K562 (cell line): ENCODE measurements around the gene C16orf95. TPM values are rescaled to one million over a fixed set of nuclear protein-coding genes. Genes with fewer than 3 reads are reported as not detected.

Experiments used
- ATAC-seq: fragments of 200-7000 bp; cut with Tn5 transposase; 3 replicates; pipeline ENCODE4 v1.9.1; 2020; ENCODE audit warnings: moderate library complexity
- BruUV-seq: library from RNA; stranded (reverse); fragments of 400-500 nt; replicated peaks from 2 replicates; lab custom pipeline; 2021; lab: Mats Ljungman, UMichigan
- CTCF ChIA-PET: fragments of 300-600 bp; formaldehyde crosslinking; extraction: SDS; loops from one replicate; lab custom pipeline; 2021; ENCODE audit warnings: low intra/inter-chr PET ratio; lab: Yijun Ruan, JAX
- POLR2A ChIA-PET: fragments of 300-600, 350-650 bp; sonication (Branson Sonifier 250); formaldehyde crosslinking; extraction: SDS; loops from one replicate; lab custom pipeline; 2021; ENCODE audit warnings: antibody characterized with exemption, inconsistent platforms; lab: Yijun Ruan, JAX
- DNase-seq, 4 experiments: peaks; one replicate each; pipeline versions ENCODE4 v3.0.0 to v3.0.0-alpha.2; 2011 to 2018; ENCODE audit warnings: low spot score in 3 of 4, mixed read lengths in 3 of 4; ENCODE audit errors: extremely low read depth in 1 of 4
- FAIRE-seq: peaks from 2 replicates; lab custom pipeline; 2011; peaks lifted over from hg19 to GRCh38; lab: Jason Lieb, UNC
- H2AFZ ChIP-seq: 2 replicates; pipeline ENCODE4 v1.6.0; 2011; ENCODE audit warnings: low read depth, low read length, control low read depth, inconsistent platforms
- H3K27ac ChIP-seq: fragments of 200-600 bp; 3 replicates; pipeline ENCODE4 v1.8.0; 2011; ENCODE audit warnings: low read depth, mild to moderate bottlenecking, control low read depth, inconsistent platforms, low read length, moderate library complexity, mixed read lengths; ENCODE audit errors: extremely low read depth
- H3K27me3 ChIP-seq, 2 experiments: fragments of 300-600 bp in 1 of 2; 2 replicates in 1 of 2; 3 replicates in 1 of 2; pipeline versions ENCODE4 v1.6.0 to v1.8.0; 2011; ENCODE audit warnings: inconsistent platforms in 2 of 2, low read length in 2 of 2, mild to moderate bottlenecking in 1 of 2, mixed read lengths in 1 of 2, moderate library complexity in 1 of 2; ENCODE audit not compliant: control insufficient read depth in 2 of 2, insufficient read depth in 2 of 2
- H3K36me3 ChIP-seq: fragments of 300-600 bp; 3 replicates; pipeline ENCODE4 v1.8.0; 2011; ENCODE audit warnings: mild to moderate bottlenecking, low read length, inconsistent platforms; ENCODE audit not compliant: control insufficient read depth, insufficient read depth
- H3K4me1 ChIP-seq, 2 experiments: fragments of 200-600 bp in 1 of 2; replicated peaks in 1 of 2; 2 replicates in 1 of 2; 3 replicates in 1 of 2; pipeline versions ENCODE4 v1.5.1 to v1.8.0; 2011; ENCODE audit warnings: inconsistent platforms in 2 of 2, low read length in 2 of 2, mild to moderate bottlenecking in 1 of 2, mixed read lengths in 1 of 2, moderate library complexity in 1 of 2; ENCODE audit not compliant: control insufficient read depth in 2 of 2, insufficient read depth in 2 of 2
- H3K4me2 ChIP-seq: 2 replicates; pipeline ENCODE4 v1.6.1; 2011; ENCODE audit warnings: low read length, control low read depth, inconsistent platforms, mixed read lengths; ENCODE audit not compliant: insufficient read depth
- H3K4me3 ChIP-seq: fragments of 200-600 bp; sonication (generic), shearing (Covaris generic); 2 replicates; pipeline ENCODE4 v1.5.1; 2016; ENCODE audit warnings: control low read depth, inconsistent platforms
- H3K79me2 ChIP-seq: fragments of 200-600 bp; 3 replicates; pipeline ENCODE4 v1.8.0; 2011; ENCODE audit warnings: low read length, inconsistent platforms; ENCODE audit not compliant: control insufficient read depth, insufficient read depth
- H3K9ac ChIP-seq, 2 experiments: 2 replicates each; pipeline versions ENCODE4 v1.6.0 to v1.6.1; 2011; ENCODE audit warnings: low read depth in 2 of 2, low read length in 2 of 2, control low read depth in 1 of 2, inconsistent platforms in 1 of 2, mild to moderate bottlenecking in 1 of 2, mixed read lengths in 1 of 2; ENCODE audit not compliant: insufficient read depth in 1 of 2
- H3K9me1 ChIP-seq: one replicate; pipeline ENCODE4 v1.6.0; 2011; ENCODE audit warnings: inconsistent platforms, mild to moderate bottlenecking, low read length, moderate library complexity; ENCODE audit not compliant: control insufficient read depth, insufficient read depth
- H3K9me3 ChIP-seq: replicated peaks from 2 replicates; pipeline ENCODE4 v1.5.1; 2011; ENCODE audit warnings: low read depth, low read length, inconsistent platforms; ENCODE audit not compliant: control insufficient read depth, insufficient read depth
- H4K20me1 ChIP-seq: replicated peaks from 2 replicates; pipeline ENCODE4 v1.6.1; 2011; ENCODE audit warnings: low read length, inconsistent platforms, mixed read lengths; ENCODE audit not compliant: control insufficient read depth, insufficient read depth
- KLF6 ChIP-seq: fragments of 250-450 bp; sonication (Bioruptor Pico); IDR thresholded peaks from 2 replicates; pipeline ENCODE4 v1.4.0; 2020; ENCODE audit warnings: mild to moderate bottlenecking, moderate library complexity, borderline replicate concordance
- MCM2 ChIP-seq: fragments of 450-650 bp; IDR thresholded peaks from 2 replicates; pipeline ENCODE4 v1.6.1; 2017; ENCODE audit warnings: low read depth, mild to moderate bottlenecking
- MECOM ChIP-seq: fragments of 250-450 bp; sonication (Bioruptor Pico); IDR thresholded peaks from 2 replicates; pipeline ENCODE4 v1.8.0; 2022; ENCODE audit warnings: inconsistent platforms
- PPARD ChIP-seq: fragments of 250-450 bp; sonication (Bioruptor Pico); IDR thresholded peaks from 2 replicates; pipeline ENCODE4 v1.8.0; 2022; ENCODE audit warnings: inconsistent platforms, mild to moderate bottlenecking, moderate library complexity
- SMARCA5 ChIP-seq: fragments of 450-650 bp; IDR thresholded peaks from 2 replicates; pipeline ENCODE4 v1.6.1; 2016
- SRSF7 ChIP-seq: fragments of 200-400 bp; formaldehyde crosslinking; optimal IDR thresholded peaks from 2 replicates; pipeline ENCODE3; 2017; ENCODE audit warnings: mild to moderate bottlenecking, low read depth, low read length
- U2AF2 ChIP-seq: fragments of 200-400 bp; formaldehyde crosslinking; optimal IDR thresholded peaks from 2 replicates; pipeline ENCODE3; 2017; ENCODE audit warnings: low read depth, mild to moderate bottlenecking, low read length
- ZNF274 ChIP-seq: IDR thresholded peaks from 2 replicates; pipeline ENCODE4 v1.6.1; 2011; ENCODE audit warnings: low read depth, mild to moderate bottlenecking, low read length, moderate library complexity, borderline replicate concordance
- ZNF311 ChIP-seq: fragments of 250-450 bp; sonication (Bioruptor Pico); IDR thresholded peaks from 2 replicates; pipeline ENCODE4 v1.4.0; 2020; ENCODE audit warnings: mild to moderate bottlenecking, moderate library complexity
- ZNF696 ChIP-seq: fragments of 250-450 bp; sonication (Bioruptor Pico); conservative IDR thresholded peaks from 2 replicates; pipeline ENCODE4 v1.4.0; 2020; ENCODE audit warnings: mild to moderate bottlenecking, moderate library complexity
- WGBS: fragments of 100-300 bp; shearing (Covaris generic); methylation state at CpG from one replicate; pipeline ENCODE4 v1.1.6; 2016; ENCODE audit warnings: low coverage, mixed read lengths; ENCODE audit not compliant: insufficient coverage; ENCODE audit errors: missing lambda C conversion rate; 5-methylcytosine and 5-hydroxymethylcytosine counted together
- in situ Hi-C: fragments of 300-500 bp; cut with MboI; formaldehyde crosslinking; loops from 4 replicates; pipeline ENCODE4 v1.15.0; 2018; ENCODE audit warnings: inconsistent platforms, mixed read lengths
- intact Hi-C: fragments of 100-400 bp; cut with micrococcal nuclease; formaldehyde crosslinking; loops from 2 replicates; pipeline ENCODE4 v1.14.2; 2022
- polyA plus RNA-seq, 8 experiments: library from polyadenylated mRNA; depleted of rRNA in 4 of 8; stranded (reverse) in 5 of 8; unstranded in 3 of 8; fragments of >200 nt; fragmentation: Nextera tagmentation in 2 of 8; fragmentation: Illumina TruSeq in 1 of 8; extraction: Ambion mirVana in 2 of 8; extraction: Trizol in 1 of 8; gene quantifications; 2 replicates each; pipeline versions ENCODE4 v1.2.1 to v1.2.3, GENCODE V29; 2011 to 2014; ENCODE audit warnings: inconsistent platforms in 1 of 8, missing spikeins in 1 of 8
- total RNA-seq, 7 experiments: library from RNA; depleted of rRNA in 6 of 7; stranded (reverse); fragments of >200 nt in 6 of 7; fragmentation: Illumina TruSeq in 2 of 7; extraction: Trizol in 2 of 7; gene quantifications; 2 replicates each; pipeline versions ENCODE4 v1.2.1 to v1.2.3, GENCODE V29; 2011 to 2021; ENCODE audit warnings: low replicate concordance in 1 of 7
- TF ChIP-seq, protein P1 (sequence below): fragments of 250-450 bp; sonication (Bioruptor Pico); IDR thresholded peaks from 2 replicates; pipeline ENCODE4 v1.8.0; 2021; ENCODE audit warnings: moderate library complexity, mild to moderate bottlenecking, inconsistent platforms
- TF ChIP-seq, protein P2 (sequence below): sonication (generic); formaldehyde crosslinking; IDR thresholded peaks from 2 replicates; pipeline ENCODE4 v1.8.0; 2023; ENCODE audit warnings: mild to moderate bottlenecking, missing genetic modification reagents
- TF ChIP-seq, protein P3 (sequence below): sonication (generic); formaldehyde crosslinking; IDR thresholded peaks from 2 replicates; pipeline ENCODE4 v1.8.1; 2023; ENCODE audit warnings: mild to moderate bottlenecking, missing genetic modification reagents
- TF ChIP-seq, protein P4 (sequence below): fragments of 250-450 bp; sonication (Bioruptor Pico); IDR thresholded peaks from 2 replicates; pipeline ENCODE4 v1.8.0; 2022; ENCODE audit warnings: inconsistent platforms

C16orf95 gene
- total and polyA plus RNA-seq, 9 of the 15 experiments (the other 6 are each of a cell fraction or from before 2014, with no cell fraction given) = 6.5 to 20.5 (median 9.4) TPM

DNA sequence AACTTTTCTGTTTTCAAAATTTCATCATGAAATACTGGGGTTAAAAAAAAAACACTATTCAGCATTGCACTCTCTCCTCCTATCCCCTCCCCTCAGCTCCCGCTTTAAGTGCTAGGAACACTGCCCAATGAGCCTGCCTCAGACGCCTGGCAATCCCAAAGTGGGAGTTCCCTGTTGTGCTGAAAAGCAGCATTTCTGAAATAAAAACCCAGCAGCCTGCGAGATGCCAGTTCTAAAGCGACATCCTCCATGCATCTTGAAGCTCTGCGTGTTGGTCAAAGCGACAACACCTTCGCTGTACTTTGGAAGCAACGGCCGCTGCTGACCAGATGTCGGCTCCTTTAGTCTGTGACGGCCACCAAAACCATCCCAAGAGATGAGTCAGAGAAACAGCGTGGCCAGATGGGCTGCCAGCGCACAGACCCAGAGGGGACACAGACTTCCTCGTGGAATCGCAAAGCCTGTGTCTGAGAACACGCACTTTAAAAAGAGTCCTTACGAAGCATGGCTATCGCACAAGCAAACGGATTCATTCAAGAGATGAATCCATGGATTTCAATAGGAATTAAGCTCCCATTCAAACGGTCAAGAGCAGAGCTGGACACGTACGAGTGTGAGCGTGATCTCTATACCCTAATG, 33.6 kb upstream of the C16orf95 start:
- ChIA-PET CTCF (interaction anchor here (0.6 kb wide), 1 partner anchor 232 kb away, joined by 3 read pairs; no protein-coding TSS in a partner anchor), POLR2A (interaction anchor here (0.6 to 1.5 kb wide), 4 partner anchors 10 to 807 kb away, joined by 3 to 5 read pairs (median 4); no protein-coding TSS in a partner anchor)
- Histone ChIP-seq H3K36me3 (peaks cover 32% of the 10 kb centered on the region; the same call in 2 of the 3 replicates), H3K9me3 (no peaks in the 10 kb centered on the region), H3K4me3 (no peak overlapping the region), H3K4me2 (no peak overlapping the region), H3K79me2 (peaks cover 6% of the 10 kb centered on the region), H3K9ac (no peak overlapping the region), H4K20me1 (no peaks in the 10 kb centered on the region; the same call in 1 of the 2 replicates), H3K9me1 (peaks cover 5% of the 10 kb centered on the region), H3K27me3 (no peaks in the 10 kb centered on the region), H2AFZ (no peak overlapping the region), H3K27ac (no peak overlapping the region), H3K4me1 (peaks cover 0 to 17% of the 10 kb centered on the region in 2 experiments; a peak in 1 of 5 replicates)
- intact Hi-C loops = no loop called here
- DNase-seq (no peak), ATAC-seq (no peak), FAIRE-seq (no peak)
- 89% methylated on average over 23 of the region's 23 CpGs for WGBS
- no peak for TF ChIP-seq PPARD
- TF ChIP-seq ZNF311 (CRISPR knock-in tag) = no peak
- TF ChIP-seq, protein P1, sequence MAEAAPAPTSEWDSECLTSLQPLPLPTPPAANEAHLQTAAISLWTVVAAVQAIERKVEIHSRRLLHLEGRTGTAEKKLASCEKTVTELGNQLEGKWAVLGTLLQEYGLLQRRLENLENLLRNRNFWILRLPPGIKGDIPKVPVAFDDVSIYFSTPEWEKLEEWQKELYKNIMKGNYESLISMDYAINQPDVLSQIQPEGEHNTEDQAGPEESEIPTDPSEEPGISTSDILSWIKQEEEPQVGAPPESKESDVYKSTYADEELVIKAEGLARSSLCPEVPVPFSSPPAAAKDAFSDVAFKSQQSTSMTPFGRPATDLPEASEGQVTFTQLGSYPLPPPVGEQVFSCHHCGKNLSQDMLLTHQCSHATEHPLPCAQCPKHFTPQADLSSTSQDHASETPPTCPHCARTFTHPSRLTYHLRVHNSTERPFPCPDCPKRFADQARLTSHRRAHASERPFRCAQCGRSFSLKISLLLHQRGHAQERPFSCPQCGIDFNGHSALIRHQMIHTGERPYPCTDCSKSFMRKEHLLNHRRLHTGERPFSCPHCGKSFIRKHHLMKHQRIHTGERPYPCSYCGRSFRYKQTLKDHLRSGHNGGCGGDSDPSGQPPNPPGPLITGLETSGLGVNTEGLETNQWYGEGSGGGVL = no peak
- TF ChIP-seq, protein P2, sequence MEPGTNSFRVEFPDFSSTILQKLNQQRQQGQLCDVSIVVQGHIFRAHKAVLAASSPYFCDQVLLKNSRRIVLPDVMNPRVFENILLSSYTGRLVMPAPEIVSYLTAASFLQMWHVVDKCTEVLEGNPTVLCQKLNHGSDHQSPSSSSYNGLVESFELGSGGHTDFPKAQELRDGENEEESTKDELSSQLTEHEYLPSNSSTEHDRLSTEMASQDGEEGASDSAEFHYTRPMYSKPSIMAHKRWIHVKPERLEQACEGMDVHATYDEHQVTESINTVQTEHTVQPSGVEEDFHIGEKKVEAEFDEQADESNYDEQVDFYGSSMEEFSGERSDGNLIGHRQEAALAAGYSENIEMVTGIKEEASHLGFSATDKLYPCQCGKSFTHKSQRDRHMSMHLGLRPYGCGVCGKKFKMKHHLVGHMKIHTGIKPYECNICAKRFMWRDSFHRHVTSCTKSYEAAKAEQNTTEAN (CRISPR knock-in tag) = no peak
- no peak for TF ChIP-seq U2AF2
- TF ChIP-seq SRSF7 = no peak
- TF ChIP-seq, protein P3, sequence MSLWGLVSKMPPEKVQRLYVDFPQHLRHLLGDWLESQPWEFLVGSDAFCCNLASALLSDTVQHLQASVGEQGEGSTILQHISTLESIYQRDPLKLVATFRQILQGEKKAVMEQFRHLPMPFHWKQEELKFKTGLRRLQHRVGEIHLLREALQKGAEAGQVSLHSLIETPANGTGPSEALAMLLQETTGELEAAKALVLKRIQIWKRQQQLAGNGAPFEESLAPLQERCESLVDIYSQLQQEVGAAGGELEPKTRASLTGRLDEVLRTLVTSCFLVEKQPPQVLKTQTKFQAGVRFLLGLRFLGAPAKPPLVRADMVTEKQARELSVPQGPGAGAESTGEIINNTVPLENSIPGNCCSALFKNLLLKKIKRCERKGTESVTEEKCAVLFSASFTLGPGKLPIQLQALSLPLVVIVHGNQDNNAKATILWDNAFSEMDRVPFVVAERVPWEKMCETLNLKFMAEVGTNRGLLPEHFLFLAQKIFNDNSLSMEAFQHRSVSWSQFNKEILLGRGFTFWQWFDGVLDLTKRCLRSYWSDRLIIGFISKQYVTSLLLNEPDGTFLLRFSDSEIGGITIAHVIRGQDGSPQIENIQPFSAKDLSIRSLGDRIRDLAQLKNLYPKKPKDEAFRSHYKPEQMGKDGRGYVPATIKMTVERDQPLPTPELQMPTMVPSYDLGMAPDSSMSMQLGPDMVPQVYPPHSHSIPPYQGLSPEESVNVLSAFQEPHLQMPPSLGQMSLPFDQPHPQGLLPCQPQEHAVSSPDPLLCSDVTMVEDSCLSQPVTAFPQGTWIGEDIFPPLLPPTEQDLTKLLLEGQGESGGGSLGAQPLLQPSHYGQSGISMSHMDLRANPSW (CRISPR knock-in tag) = no peak
- no peak for TF ChIP-seq ZNF274
- no peak for TF ChIP-seq MCM2
- no peak for TF ChIP-seq KLF6 (CRISPR knock-in tag)
- TF ChIP-seq, protein P4, sequence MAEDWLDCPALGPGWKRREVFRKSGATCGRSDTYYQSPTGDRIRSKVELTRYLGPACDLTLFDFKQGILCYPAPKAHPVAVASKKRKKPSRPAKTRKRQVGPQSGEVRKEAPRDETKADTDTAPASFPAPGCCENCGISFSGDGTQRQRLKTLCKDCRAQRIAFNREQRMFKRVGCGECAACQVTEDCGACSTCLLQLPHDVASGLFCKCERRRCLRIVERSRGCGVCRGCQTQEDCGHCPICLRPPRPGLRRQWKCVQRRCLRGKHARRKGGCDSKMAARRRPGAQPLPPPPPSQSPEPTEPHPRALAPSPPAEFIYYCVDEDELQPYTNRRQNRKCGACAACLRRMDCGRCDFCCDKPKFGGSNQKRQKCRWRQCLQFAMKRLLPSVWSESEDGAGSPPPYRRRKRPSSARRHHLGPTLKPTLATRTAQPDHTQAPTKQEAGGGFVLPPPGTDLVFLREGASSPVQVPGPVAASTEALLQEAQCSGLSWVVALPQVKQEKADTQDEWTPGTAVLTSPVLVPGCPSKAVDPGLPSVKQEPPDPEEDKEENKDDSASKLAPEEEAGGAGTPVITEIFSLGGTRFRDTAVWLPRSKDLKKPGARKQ = no peak
- TF ChIP-seq SMARCA5 = no peak
- no peak for TF ChIP-seq MECOM
- TF ChIP-seq ZNF696 (CRISPR knock-in tag) = no peak
- BruUV-seq = no TSS peak
- in situ Hi-C loops = no loop called here
